ENCODE results near the gene TFRC. TPM values are rescaled to one million over a fixed set of nuclear protein-coding genes. Genes with fewer than 3 reads are reported as not detected.

TFRC gene
- polyA plus RNA-seq, 3 donors = 6.6 to 43.1 (median 7.9) TPM

DNA sequence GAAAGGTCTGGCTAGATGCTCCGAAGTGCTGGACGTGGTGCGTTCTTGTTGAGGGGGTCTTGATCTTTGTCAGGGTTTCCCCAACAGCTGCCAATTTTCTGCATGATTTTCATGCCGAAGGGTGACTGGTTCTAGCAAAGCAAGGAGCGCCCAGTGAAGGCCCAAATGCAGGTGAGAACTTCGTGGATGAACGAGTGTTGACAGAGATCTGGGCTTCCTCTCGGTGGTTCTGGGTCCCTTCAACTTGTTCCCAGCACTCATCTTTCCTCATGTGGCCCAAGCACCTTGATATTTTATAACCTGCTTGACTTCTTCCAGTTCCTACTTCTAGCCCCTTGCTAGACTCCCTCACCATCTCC lies 40.8 kb upstream of the TFRC start:
- H3K4me1 Mint-ChIP-seq = peaks cover 56% of the 10 kb centered on the region
- H3K36me3 Mint-ChIP-seq = no peaks in the 10 kb centered on the region
- Histone ChIP-seq H3K27me3 (ENCODE audit: control insufficient read depth in 2 of 2, insufficient read depth in 2 of 2, low read length in 2 of 2) (peaks cover 0 to 2% of the 10 kb centered on the region in 2 donors), H3K4me1 (ENCODE audit: control insufficient read depth in 1 of 2, insufficient read depth in 2 of 2, low read length in 2 of 2) (peaks cover 35 to 50% of the 10 kb centered on the region in 2 donors), H3K27ac (ENCODE audit: low read depth in 1 of 2, low read length in 2 of 2) (no peak overlapping the region), H4K20me1 (ENCODE audit: insufficient read depth, low read length) (no peaks in the 10 kb centered on the region), H3K79me2 (ENCODE audit: insufficient read depth, low read length) (no peaks in the 10 kb centered on the region), H3K4me3 (replicated peaks in 1 of 3; ENCODE audit: low read depth in 2 of 3, low read length in 3 of 3) (peak overlapping the region in 1 of 3 experiments; percentile 45), H3K9me3 (replicated peaks in 1 of 2; ENCODE audit: control insufficient read depth in 1 of 2, insufficient read depth in 1 of 2, low read length in 2 of 2) (no peaks in the 10 kb centered on the region), H2AFZ (ENCODE audit: insufficient read depth, low read depth, low read length, poor library complexity, severe bottlenecking) (peak overlapping the region; percentile 31), H3K9ac (ENCODE audit: insufficient read depth, low read length, poor library complexity, severe bottlenecking) (no peak overlapping the region), H3K4me2 (replicated peaks; ENCODE audit: extremely low read depth, low read length, poor library complexity, severe bottlenecking) (peak overlapping the region; percentile 66), H3K36me3 (replicated peaks in 1 of 2; ENCODE audit: control insufficient read depth in 1 of 2, insufficient read depth in 2 of 2, low read length in 2 of 2) (no peaks in the 10 kb centered on the region)
- H3K4me3 Mint-ChIP-seq = peak overlapping the region; percentile 49 to 91
- intact Hi-C loops (cut with micrococcal nuclease) = loop anchor here in 1 of 2 donors (5.0 kb wide), 1 partner anchor 40 kb away; the partner anchor contains the start of gene TFRC
- H3K9me3 Mint-ChIP-seq = peaks cover 0 to 2% (median 0%) of the 10 kb centered on the region in 7 donors
- 53% methylated on average over 6 of the region's 8 CpGs for WGBS (ENCODE audit: insufficient coverage)
- H3K27ac Mint-ChIP-seq = peak overlapping the region in 6 of 7 donors; percentile 0 to 74 (median 50)
- H3K27me3 Mint-ChIP-seq (ENCODE audit: low read depth in 3 of 3) = peaks cover 2 to 5% (median 4%) of the 10 kb centered on the region in 3 donors
- DNase-seq = no peak
- no peak for TF ChIP-seq CTCF (IDR thresholded peaks at IDR 0.05)

DNA sequence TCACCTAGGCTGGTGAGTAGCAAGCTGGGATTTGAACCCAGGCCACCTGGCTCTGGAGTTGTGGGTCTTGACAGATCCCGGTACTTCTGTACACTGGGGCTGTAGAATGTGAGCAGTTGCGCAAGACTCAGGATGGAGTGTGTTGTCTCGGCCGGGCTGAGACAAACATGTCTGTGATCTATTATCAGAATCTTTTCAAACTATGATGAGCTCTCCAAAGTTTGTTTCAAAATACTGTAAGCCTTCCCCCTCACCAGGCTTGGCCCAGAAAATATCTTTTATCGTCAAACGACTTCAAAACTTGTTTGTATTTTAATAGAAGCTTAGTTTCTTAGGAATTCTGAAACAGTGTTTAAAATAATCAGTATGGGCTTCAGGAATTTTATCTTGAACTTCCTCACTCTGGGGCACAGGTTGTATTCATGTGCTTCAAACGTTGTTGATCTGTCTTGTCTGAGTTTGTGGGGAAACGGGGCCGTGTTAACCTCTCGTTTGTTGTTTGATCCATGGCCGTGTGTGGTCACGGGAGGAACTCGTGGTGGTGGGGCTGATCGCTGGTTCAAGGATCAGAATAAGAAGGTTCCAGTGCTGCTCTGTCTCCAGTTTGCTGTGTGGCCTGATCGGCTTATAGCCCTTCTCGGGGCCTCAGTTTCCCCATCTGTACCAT lies 40.3 kb upstream of the TFRC start:
- Histone ChIP-seq H3K4me3 (replicated peaks in 1 of 3; ENCODE audit: low read depth in 2 of 3, low read length in 3 of 3) (peak overlapping the region in 1 of 3 experiments; percentile 3), H3K9ac (ENCODE audit: insufficient read depth, low read length, poor library complexity, severe bottlenecking) (no peak overlapping the region), H3K36me3 (replicated peaks in 1 of 2; ENCODE audit: control insufficient read depth in 1 of 2, insufficient read depth in 2 of 2, low read length in 2 of 2) (no peaks in the 10 kb centered on the region), H3K4me2 (replicated peaks; ENCODE audit: extremely low read depth, low read length, poor library complexity, severe bottlenecking) (peak overlapping the region; percentile 66), H2AFZ (ENCODE audit: insufficient read depth, low read depth, low read length, poor library complexity, severe bottlenecking) (peak overlapping the region; percentile 31), H4K20me1 (ENCODE audit: insufficient read depth, low read length) (no peaks in the 10 kb centered on the region), H3K9me3 (replicated peaks in 1 of 2; ENCODE audit: control insufficient read depth in 1 of 2, insufficient read depth in 1 of 2, low read length in 2 of 2) (no peaks in the 10 kb centered on the region), H3K27me3 (ENCODE audit: control insufficient read depth in 2 of 2, insufficient read depth in 2 of 2, low read length in 2 of 2) (peaks cover 0 to 2% of the 10 kb centered on the region in 2 donors), H3K4me1 (ENCODE audit: control insufficient read depth in 1 of 2, insufficient read depth in 2 of 2, low read length in 2 of 2) (peaks cover 35 to 47% of the 10 kb centered on the region in 2 donors), H3K27ac (ENCODE audit: low read depth in 1 of 2, low read length in 2 of 2) (no peak overlapping the region), H3K79me2 (ENCODE audit: insufficient read depth, low read length) (no peaks in the 10 kb centered on the region)
- H3K36me3 Mint-ChIP-seq = no peaks in the 10 kb centered on the region
- peak overlapping the region in 4 of 7 donors; percentile 51 to 73 (median 64) for H3K27ac Mint-ChIP-seq
- DNase-seq = peak in 2 of 3 donors; percentile 44 to 51
- 0% methylated on average over 6 of the region's 16 CpGs for WGBS (ENCODE audit: insufficient coverage)
- peak overlapping the region; percentile 0 to 91 for H3K4me3 Mint-ChIP-seq
- peaks cover 0 to 2% (median 0%) of the 10 kb centered on the region in 7 donors for H3K9me3 Mint-ChIP-seq
- H3K4me1 Mint-ChIP-seq = peaks cover 51% of the 10 kb centered on the region
- no peak for TF ChIP-seq CTCF (IDR thresholded peaks at IDR 0.05)
- H3K27me3 Mint-ChIP-seq (ENCODE audit: low read depth in 3 of 3) = peaks cover 2 to 4% (median 2%) of the 10 kb centered on the region in 3 donors
- intact Hi-C loops (cut with micrococcal nuclease) = loop anchor here in 1 of 2 donors (5.0 kb wide), 1 partner anchor 40 kb away; the partner anchor contains the start of gene TFRC
